ENCODE data around the gene HMX1. TPM values are rescaled to one million over a fixed set of nuclear protein-coding genes. Genes with fewer than 3 reads are reported as not detected.

HMX1 gene
- total and polyA plus RNA-seq, 2 experiments from 2014 or later, result 0.69 TPM; not detected in 1

DNA sequence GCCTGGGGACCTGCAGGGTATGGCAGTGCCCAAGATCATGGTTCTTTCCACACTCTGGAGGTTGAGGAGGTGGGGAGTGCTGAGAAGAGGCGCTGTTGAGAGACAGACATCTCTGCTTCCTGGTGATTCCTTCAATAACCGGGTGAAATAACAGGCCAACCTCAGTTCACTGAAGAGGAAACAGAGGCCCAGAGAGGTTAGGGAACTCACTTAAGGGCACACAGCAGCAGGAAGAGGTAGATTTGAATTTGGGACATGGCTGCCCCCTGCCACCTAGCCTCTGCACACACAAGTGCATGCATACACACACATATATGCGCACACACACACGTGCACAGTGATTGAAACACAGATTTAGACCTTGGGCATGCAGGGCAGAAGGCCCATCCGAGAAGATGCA lies 24.9 kb upstream of the HMX1 start (continued):
- TF ChIP-seq EZH2phosphoT487 (IDR thresholded peaks at IDR 0.05; ENCODE audit: unreplicated experiment) (no peak), ZNF331 (CRISPR knock-in tag; IDR thresholded peaks at IDR 0.05; ENCODE audit: low read depth) (no peak), NANOG (IDR thresholded peaks at IDR 0.05; ENCODE audit: borderline replicate concordance) (no peak)
- TF ChIP-seq, protein P1, sequence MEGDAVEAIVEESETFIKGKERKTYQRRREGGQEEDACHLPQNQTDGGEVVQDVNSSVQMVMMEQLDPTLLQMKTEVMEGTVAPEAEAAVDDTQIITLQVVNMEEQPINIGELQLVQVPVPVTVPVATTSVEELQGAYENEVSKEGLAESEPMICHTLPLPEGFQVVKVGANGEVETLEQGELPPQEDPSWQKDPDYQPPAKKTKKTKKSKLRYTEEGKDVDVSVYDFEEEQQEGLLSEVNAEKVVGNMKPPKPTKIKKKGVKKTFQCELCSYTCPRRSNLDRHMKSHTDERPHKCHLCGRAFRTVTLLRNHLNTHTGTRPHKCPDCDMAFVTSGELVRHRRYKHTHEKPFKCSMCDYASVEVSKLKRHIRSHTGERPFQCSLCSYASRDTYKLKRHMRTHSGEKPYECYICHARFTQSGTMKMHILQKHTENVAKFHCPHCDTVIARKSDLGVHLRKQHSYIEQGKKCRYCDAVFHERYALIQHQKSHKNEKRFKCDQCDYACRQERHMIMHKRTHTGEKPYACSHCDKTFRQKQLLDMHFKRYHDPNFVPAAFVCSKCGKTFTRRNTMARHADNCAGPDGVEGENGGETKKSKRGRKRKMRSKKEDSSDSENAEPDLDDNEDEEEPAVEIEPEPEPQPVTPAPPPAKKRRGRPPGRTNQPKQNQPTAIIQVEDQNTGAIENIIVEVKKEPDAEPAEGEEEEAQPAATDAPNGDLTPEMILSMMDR (conservative IDR thresholded peaks at IDR 0.05; ENCODE audit: low read depth in 2 of 2), result no peak
- TF ChIP-seq, protein P2, sequence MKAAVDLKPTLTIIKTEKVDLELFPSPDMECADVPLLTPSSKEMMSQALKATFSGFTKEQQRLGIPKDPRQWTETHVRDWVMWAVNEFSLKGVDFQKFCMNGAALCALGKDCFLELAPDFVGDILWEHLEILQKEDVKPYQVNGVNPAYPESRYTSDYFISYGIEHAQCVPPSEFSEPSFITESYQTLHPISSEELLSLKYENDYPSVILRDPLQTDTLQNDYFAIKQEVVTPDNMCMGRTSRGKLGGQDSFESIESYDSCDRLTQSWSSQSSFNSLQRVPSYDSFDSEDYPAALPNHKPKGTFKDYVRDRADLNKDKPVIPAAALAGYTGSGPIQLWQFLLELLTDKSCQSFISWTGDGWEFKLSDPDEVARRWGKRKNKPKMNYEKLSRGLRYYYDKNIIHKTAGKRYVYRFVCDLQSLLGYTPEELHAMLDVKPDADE (IDR thresholded peaks at IDR 0.05), result no peak

DNA sequence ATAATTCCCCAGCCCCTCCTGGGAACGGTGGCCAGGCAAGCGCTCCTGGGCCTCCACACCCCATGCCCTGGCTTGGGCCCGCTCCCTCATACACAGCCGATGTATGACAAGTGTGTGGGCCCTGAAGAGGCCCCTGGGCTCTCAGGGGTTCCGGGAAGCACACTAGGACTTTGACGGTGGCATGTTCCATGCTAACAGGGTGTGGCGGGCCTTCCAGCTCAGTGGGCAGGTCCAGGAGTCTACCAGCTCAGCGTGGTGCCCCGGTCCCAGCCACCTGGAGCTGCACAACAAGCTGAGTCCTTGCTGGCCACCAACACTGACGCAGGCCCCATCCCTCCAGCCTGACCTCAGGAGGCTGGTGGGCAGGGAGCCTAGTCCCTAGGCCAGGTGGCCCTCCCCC lies 24.4 kb upstream of the HMX1 start:
- DNase-seq (ENCODE audit: low spot score), result no peak
- Histone ChIP-seq H3K4me2 (no peak overlapping the region), H3K27ac (ENCODE audit: low read depth) (no peak overlapping the region), H2AFZ (no peak overlapping the region), H3K4me1 (ENCODE audit: insufficient read depth) (peaks cover 15% of the 10 kb centered on the region; the same call in 1 of the 2 replicates), H3F3A (replicated peaks; ENCODE audit: low read depth) (no peaks in the 10 kb centered on the region), H3K9me2 (ENCODE audit: insufficient read depth) (no peaks in the 10 kb centered on the region), H4K20me1 (replicated peaks; ENCODE audit: insufficient read depth) (no peaks in the 10 kb centered on the region), H3K79me2 (replicated peaks; ENCODE audit: insufficient read depth) (no peaks in the 10 kb centered on the region), H3K4me3 (no peak overlapping the region), H3K27me3 (ENCODE audit: insufficient read depth) (peaks cover 75% of the 10 kb centered on the region), H3K36me3 (ENCODE audit: insufficient read depth) (peaks cover 1% of the 10 kb centered on the region; the same call in 1 of the 2 replicates)
- ATAC-seq, result no peak
- no peak overlapping the region for H3K27ac Mint-ChIP-seq
- peaks cover 30% of the 10 kb centered on the region for H3K4me1 Mint-ChIP-seq
- H3K9me3 Mint-ChIP-seq, result peaks cover 15% of the 10 kb centered on the region
- H3K4me3 Mint-ChIP-seq, result no peak overlapping the region
- H3K36me3 Mint-ChIP-seq (ENCODE audit: low read depth), result peaks cover 6% of the 10 kb centered on the region; the same call in 1 of the 3 replicates
- H3K27me3 Mint-ChIP-seq (ENCODE audit: insufficient read depth, low read depth, poor library complexity), result peaks cover 69% of the 10 kb centered on the region
- TF ChIP-seq STAT1 (IDR thresholded peaks at IDR 0.05; ENCODE audit: unreplicated experiment) (no peak), ZNF331 (CRISPR knock-in tag; IDR thresholded peaks at IDR 0.05; ENCODE audit: low read depth) (no peak), POLR2AphosphoS5 (IDR thresholded peaks at IDR 0.05; ENCODE audit: low read depth) (no peak), CREB1 (CRISPR knock-in tag; IDR thresholded peaks at IDR 0.05; ENCODE audit: low read depth) (no peak), EZH2phosphoT487 (IDR thresholded peaks at IDR 0.05; ENCODE audit: unreplicated experiment) (no peak), NANOG (IDR thresholded peaks at IDR 0.05; ENCODE audit: borderline replicate concordance) (no peak), JUNB (IDR thresholded peaks at IDR 0.05; ENCODE audit: unreplicated experiment) (no peak), EZH2 (IDR thresholded peaks at IDR 0.05; ENCODE audit: low read depth, unreplicated experiment) (no peak), ZNF114 (CRISPR knock-in tag; IDR thresholded peaks at IDR 0.05) (no peak)
- TF ChIP-seq, protein P3, sequence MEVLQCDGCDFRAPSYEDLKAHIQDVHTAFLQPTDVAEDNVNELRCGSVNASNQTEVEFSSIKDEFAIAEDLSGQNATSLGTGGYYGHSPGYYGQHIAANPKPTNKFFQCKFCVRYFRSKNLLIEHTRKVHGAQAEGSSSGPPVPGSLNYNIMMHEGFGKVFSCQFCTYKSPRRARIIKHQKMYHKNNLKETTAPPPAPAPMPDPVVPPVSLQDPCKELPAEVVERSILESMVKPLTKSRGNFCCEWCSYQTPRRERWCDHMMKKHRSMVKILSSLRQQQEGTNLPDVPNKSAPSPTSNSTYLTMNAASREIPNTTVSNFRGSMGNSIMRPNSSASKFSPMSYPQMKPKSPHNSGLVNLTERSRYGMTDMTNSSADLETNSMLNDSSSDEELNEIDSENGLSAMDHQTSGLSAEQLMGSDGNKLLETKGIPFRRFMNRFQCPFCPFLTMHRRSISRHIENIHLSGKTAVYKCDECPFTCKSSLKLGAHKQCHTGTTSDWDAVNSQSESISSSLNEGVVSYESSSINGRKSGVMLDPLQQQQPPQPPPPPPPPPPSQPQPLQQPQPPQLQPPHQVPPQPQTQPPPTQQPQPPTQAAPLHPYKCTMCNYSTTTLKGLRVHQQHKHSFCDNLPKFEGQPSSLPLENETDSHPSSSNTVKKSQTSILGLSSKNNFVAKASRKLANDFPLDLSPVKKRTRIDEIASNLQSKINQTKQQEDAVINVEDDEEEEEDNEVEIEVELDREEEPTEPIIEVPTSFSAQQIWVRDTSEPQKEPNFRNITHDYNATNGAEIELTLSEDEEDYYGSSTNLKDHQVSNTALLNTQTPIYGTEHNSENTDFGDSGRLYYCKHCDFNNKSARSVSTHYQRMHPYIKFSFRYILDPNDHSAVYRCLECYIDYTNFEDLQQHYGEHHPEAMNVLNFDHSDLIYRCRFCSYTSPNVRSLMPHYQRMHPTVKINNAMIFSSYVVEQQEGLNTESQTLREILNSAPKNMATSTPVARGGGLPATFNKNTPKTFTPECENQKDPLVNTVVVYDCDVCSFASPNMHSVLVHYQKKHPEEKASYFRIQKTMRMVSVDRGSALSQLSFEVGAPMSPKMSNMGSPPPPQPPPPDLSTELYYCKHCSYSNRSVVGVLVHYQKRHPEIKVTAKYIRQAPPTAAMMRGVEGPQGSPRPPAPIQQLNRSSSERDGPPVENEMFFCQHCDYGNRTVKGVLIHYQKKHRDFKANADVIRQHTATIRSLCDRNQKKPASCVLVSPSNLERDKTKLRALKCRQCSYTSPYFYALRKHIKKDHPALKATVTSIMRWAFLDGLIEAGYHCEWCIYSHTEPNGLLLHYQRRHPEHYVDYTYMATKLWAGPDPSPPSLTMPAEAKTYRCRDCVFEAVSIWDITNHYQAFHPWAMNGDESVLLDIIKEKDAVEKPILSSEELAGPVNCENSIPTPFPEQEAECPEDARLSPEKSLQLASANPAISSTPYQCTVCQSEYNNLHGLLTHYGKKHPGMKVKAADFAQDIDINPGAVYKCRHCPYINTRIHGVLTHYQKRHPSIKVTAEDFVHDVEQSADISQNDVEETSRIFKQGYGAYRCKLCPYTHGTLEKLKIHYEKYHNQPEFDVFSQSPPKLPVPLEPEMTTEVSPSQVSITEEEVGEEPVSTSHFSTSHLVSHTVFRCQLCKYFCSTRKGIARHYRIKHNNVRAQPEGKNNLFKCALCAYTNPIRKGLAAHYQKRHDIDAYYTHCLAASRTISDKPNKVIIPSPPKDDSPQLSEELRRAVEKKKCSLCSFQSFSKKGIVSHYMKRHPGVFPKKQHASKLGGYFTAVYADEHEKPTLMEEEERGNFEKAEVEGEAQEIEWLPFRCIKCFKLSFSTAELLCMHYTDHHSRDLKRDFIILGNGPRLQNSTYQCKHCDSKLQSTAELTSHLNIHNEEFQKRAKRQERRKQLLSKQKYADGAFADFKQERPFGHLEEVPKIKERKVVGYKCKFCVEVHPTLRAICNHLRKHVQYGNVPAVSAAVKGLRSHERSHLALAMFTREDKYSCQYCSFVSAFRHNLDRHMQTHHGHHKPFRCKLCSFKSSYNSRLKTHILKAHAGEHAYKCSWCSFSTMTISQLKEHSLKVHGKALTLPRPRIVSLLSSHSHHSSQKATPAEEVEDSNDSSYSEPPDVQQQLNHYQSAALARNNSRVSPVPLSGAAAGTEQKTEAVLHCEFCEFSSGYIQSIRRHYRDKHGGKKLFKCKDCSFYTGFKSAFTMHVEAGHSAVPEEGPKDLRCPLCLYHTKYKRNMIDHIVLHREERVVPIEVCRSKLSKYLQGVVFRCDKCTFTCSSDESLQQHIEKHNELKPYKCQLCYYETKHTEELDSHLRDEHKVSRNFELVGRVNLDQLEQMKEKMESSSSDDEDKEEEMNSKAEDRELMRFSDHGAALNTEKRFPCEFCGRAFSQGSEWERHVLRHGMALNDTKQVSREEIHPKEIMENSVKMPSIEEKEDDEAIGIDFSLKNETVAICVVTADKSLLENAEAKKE (CRISPR knock-in tag; IDR thresholded peaks at IDR 0.05), result no peak
- TF ChIP-seq, protein P4, sequence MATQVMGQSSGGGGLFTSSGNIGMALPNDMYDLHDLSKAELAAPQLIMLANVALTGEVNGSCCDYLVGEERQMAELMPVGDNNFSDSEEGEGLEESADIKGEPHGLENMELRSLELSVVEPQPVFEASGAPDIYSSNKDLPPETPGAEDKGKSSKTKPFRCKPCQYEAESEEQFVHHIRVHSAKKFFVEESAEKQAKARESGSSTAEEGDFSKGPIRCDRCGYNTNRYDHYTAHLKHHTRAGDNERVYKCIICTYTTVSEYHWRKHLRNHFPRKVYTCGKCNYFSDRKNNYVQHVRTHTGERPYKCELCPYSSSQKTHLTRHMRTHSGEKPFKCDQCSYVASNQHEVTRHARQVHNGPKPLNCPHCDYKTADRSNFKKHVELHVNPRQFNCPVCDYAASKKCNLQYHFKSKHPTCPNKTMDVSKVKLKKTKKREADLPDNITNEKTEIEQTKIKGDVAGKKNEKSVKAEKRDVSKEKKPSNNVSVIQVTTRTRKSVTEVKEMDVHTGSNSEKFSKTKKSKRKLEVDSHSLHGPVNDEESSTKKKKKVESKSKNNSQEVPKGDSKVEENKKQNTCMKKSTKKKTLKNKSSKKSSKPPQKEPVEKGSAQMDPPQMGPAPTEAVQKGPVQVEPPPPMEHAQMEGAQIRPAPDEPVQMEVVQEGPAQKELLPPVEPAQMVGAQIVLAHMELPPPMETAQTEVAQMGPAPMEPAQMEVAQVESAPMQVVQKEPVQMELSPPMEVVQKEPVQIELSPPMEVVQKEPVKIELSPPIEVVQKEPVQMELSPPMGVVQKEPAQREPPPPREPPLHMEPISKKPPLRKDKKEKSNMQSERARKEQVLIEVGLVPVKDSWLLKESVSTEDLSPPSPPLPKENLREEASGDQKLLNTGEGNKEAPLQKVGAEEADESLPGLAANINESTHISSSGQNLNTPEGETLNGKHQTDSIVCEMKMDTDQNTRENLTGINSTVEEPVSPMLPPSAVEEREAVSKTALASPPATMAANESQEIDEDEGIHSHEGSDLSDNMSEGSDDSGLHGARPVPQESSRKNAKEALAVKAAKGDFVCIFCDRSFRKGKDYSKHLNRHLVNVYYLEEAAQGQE (IDR thresholded peaks at IDR 0.05; ENCODE audit: unreplicated experiment), result no peak
